Measurements from ENCODE around the gene DYRK1B. TPM values are rescaled to one million over a fixed set of nuclear protein-coding genes. Genes with fewer than 3 reads are reported as not detected.

Gene DYRK1B
- total and polyA plus RNA-seq, 12 donors = 7.3 to 43.5 (median 29.3) TPM

GRCh38 chr19:39828015-39828653 lies 5.8 kb downstream of the DYRK1B start:
- intact Hi-C loops (cut with DNase I) = no loop called here
- Histone ChIP-seq H3K36me3 (peaks cover 3 to 66% (median 48%) of the 10 kb centered on the region in 9 donors), H3K27ac (peak overlapping the region in 1 of 10 donors; percentile 31), H3K4me3 (peak overlapping the region in 1 of 10 donors; percentile 26), H3K27me3 (no peaks in the 10 kb centered on the region), H3K9me3 (no peaks in the 10 kb centered on the region), H3K4me1 (peaks cover 0 to 41% (median 29%) of the 10 kb centered on the region in 9 donors)
- TF ChIP-seq CTCF (IDR thresholded peaks at IDR 0.05) = no peak
- DNase-seq (no peak), ATAC-seq (no peak)
- 84 to 86% methylated on average over 26 of the region's 26 CpGs for WGBS, 2 donors

- H3K9me3 ChIP-seq = no peaks in the 10 kb centered on the region
- intact Hi-C loops (cut with DNase I) = no loop called here
- peaks cover 0 to 31% (median 20%) of the 10 kb centered on the region in 9 donors for H3K4me1 ChIP-seq
- no peak overlapping the region for H3K27ac ChIP-seq
- DNase-seq = no peak
- no peak for TF ChIP-seq CTCF (IDR thresholded peaks at IDR 0.05)
- no peak overlapping the region for H3K4me3 ChIP-seq
- 92 to 94% methylated on average over 13 of the region's 13 CpGs for WGBS, 2 donors
- H3K36me3 ChIP-seq = peaks cover 3 to 69% (median 48%) of the 10 kb centered on the region in 9 donors
- ATAC-seq = no peak
- no peaks in the 10 kb centered on the region for H3K27me3 ChIP-seq
Measured at GRCh38 chr19:39827216-39827615, 6.7 kb downstream of the DYRK1B start.

GRCh38 chr19:39826311-39826945 lies 7.5 kb downstream of the DYRK1B start:
- Histone ChIP-seq H3K9me3 (no peaks in the 10 kb centered on the region), H3K4me3 (no peak overlapping the region), H3K27ac (no peak overlapping the region), H3K4me1 (peaks cover 0 to 28% (median 12%) of the 10 kb centered on the region in 9 donors), H3K36me3 (peaks cover 3 to 72% (median 45%) of the 10 kb centered on the region in 9 donors), H3K27me3 (no peaks in the 10 kb centered on the region)
- no peak for ATAC-seq
- no peak for DNase-seq
- TF ChIP-seq CTCF (IDR thresholded peaks at IDR 0.05) = no peak
- intact Hi-C loops (cut with DNase I) = no loop called here
- WGBS, 2 donors = 94% methylated on average over 24 to 35 of the region's 35 CpGs

- Histone ChIP-seq H3K4me1 (peaks cover 0 to 28% (median 12%) of the 10 kb centered on the region in 9 donors), H3K4me3 (no peak overlapping the region), H3K36me3 (peaks cover 3 to 64% (median 41%) of the 10 kb centered on the region in 9 donors), H3K27ac (peak overlapping the region in 1 of 10 donors; percentile 86), H3K27me3 (no peaks in the 10 kb centered on the region), H3K9me3 (no peaks in the 10 kb centered on the region)
- ATAC-seq (peak in 1 of 8 donors; percentile 33), DNase-seq (peak in 1 of 2 donors; percentile 17)
- WGBS, 2 donors = 87 to 88% methylated on average over 17 of the region's 17 CpGs
- TF ChIP-seq CTCF (IDR thresholded peaks at IDR 0.05) = no peak
- intact Hi-C loops (cut with DNase I) = no loop called here
Measured at GRCh38 chr19:39825531-39826076, 8.4 kb downstream of the DYRK1B start.

Data from heart right ventricle (tissue), 16 donors.